GM21619 (cell line): Measurements from ENCODE around the gene IER2.

Experiments used
- ATAC-seq: cut with Tn5 transposase; IDR thresholded peaks from one replicate; pipeline ENCODE4 v1.9.1; 2021; ENCODE audit not compliant: unreplicated experiment

Gene IER2, protein sequence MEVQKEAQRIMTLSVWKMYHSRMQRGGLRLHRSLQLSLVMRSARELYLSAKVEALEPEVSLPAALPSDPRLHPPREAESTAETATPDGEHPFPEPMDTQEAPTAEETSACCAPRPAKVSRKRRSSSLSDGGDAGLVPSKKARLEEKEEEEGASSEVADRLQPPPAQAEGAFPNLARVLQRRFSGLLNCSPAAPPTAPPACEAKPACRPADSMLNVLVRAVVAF

DNA sequence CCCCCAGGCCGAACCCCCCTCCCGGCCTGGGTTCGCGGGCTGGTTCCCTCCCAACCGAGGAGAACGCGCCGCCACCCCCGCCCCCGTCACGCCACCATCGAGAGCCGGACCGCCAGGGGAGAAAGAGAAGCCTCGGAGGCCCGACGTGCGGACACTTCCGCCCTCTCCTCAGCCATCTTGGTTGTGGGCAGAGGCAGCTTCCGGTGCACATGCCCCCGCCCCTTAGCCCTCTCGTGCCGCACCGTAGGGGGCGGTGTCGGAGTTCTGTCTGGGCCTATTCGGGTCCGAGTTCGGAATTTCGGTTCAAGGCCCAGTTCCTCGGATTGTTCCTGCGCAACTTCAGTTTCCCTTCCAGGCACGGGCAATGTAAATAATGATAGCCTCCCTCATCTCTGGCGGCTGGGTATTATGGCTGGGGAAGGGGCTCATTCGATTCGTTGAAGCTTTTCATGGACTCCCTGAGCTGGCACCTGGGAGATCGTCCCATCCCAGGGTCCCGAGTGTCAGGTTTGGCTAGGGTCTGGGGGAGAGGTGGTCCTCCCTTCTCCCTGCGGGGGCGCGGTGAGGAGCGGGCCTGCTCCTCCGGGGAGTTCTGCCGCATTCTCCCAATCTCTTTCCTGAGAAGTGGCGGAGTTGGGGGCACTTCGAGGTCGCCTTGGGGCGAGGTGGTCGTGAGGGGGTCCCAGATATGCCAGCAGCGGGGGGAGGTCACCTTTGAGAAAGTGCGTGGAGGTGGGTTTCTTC is at the start of gene IER2, which contains the start of gene STX10:
Gene IER2, plus strand, starts transcription at position 225 of the 744 bp plus-strand sequence. CDS start 2,776 bp downstream, outside the sequence.
Gene STX10, minus strand, starts transcription at position 189 of the 744 bp plus-strand sequence. CDS start 202 bp downstream, outside the sequence.
- ATAC-seq = peak; percentile 30

- ATAC-seq = no peak
Observed at GRCh38 chr19:13100841-13101589, 49.2 kb upstream of the IER2 start.

- ATAC-seq = no peak
Observed at GRCh38 chr19:13101590-13102415, 48.4 kb upstream of the IER2 start.

- peak; percentile 1 for ATAC-seq
Observed at GRCh38 chr19:13102416-13102665, 47.9 kb upstream of the IER2 start.

GRCh38 chr19:13102666-13103580 is 47.3 kb upstream of the IER2 start, which contains the start of gene LYL1:
Gene LYL1 (minus strand): TSS chr19:13102858. CDS start chr19:13101171, 1,687 bp downstream.
- peak; percentile 33 for ATAC-seq

GRCh38 chr19:13103581-13104359 is 46.4 kb upstream of the IER2 start:
- ATAC-seq = no peak

GRCh38 chr19:13104360-13104847 is 45.8 kb upstream of the IER2 start:
- no peak for ATAC-seq

GRCh38 chr19:13104848-13105711 is 45.1 kb upstream of the IER2 start:
- ATAC-seq = no peak

DNA sequence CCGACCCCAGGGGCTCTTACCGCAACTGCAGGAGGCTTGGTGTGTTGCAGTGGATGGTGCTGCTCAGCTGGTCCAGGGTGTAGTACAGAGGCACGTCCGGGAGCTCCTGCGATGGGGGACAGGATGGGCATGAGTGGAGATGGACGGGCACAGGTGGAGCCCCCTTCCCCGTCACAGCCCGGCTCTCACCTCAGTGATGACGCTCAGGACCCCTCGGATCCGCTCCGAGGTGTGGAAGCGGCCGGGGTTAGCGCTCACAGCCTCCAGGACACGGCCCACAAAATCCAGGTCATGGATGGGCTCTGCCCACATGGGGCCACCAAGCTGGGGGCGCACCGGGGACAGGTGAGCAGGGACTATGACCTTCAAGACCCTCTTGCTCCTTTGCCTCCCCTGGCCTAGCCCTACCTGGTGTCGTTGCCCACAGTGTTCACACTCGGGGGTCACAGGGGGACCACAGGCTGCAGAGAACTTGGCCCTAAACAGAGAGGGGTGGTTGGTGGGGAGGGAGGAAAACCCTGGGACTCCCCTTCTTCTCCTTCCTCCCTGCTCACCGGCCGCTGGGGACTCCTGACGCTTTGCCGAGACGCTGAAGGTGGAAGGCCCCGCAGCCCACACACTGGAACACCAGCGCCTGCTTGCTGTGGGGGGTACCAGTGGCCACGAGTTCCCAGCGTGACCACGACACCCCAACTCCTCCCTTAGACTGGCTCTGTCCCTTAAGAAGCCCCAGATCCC is 40.7 kb upstream of the IER2 start:
- ATAC-seq = no peak

DNA sequence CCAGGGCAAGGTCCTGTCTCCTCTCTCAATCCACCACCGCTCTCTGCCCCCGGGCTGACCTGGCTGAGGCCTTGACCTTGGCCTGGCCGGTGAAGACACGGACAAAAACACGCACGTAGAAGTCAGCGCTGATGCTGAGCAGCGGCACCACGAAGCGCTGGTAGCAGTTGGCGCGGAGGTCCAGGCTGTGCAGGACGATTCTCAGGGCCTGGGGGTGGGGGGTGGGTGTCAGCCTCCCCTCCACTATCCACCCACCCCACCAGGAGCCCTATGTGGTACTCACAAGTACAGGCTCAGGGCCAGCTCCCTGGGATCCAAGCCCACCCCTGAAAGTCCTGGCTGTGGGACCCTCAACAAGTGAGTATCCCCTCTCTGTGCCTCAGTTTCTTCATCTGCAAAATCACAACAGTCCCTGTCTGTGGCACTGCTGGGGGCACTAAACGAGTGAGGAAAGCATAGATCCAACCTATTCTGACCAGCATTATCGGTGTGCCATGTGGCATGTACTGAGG is 40.1 kb upstream of the IER2 start:
- ATAC-seq = no peak

DNA sequence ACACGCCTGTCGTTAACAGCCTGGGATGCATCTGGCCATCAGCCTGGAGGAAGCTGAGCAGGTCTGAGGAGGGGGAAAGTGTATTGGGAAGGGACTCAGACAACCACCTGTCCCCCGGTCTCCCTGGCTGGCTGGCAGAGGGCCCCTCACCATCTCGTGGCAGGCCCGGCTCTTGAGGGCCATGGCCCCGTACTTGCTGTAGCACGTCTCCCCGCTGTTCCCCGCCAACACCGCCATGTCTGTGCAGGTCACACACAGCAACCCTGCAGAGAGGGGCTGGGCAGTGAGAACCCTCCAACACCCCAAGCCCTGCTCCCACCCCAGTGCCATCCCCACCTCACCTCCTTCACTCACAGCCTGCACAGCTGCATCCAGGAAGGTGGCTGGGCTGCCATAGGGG is 37.7 kb upstream of the IER2 start:
- no peak for ATAC-seq

- no peak for ATAC-seq
Observed at GRCh38 chr19:13115936-13116281, 34.3 kb upstream of the IER2 start.

DNA sequence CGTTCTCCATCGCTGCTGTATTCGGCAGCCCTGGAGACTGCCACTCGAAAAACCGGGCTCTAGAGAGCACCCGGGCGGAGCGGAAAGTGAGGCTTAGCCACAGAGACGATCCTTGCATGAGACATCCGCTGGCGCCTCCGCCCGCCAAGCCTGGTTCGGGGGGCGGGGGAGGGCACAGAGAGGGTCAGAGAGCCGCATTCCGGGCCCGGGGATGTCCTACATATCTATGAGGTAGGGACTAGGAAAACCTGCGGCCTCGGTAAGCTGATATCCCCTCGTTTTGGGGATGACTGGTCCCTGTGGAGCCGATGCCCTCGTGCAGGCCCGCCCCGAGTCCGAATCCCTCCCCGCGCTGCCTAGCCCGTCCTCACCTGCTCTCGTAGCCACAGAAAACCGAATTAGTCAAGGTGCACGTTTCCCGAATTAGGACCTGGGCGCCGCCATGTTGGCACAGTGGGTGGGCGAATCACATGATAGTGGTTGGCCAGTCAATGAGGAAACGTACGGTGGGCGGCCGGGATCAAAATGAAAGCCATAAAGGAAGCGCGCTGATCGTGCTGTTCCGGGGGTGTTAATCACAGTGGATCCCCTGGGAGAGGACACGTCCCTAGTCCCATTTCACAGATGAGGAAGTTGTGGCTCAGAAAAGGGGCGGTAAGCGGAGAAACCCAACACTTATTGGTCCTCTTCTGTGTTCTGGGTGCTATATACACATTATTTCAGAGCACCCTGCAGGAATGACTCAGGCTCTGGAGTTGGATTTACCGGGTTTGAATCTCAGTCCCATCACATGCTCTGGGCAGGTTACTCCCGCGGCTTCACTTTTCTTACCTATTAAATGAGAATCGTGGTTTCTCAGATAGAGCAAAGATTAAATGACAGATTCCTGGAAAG is 33.7 kb upstream of the IER2 start, which contains the start of gene TRMT1:
Gene TRMT1, minus strand, starts transcription at position 459 of the 894 bp plus-strand sequence. Its CDS starts 341 bp downstream, at position 118.
- peak; percentile 34 for ATAC-seq

- ATAC-seq = peak; percentile 12
Observed at GRCh38 chr19:13117176-13117771, 32.9 kb upstream of the IER2 start.

DNA sequence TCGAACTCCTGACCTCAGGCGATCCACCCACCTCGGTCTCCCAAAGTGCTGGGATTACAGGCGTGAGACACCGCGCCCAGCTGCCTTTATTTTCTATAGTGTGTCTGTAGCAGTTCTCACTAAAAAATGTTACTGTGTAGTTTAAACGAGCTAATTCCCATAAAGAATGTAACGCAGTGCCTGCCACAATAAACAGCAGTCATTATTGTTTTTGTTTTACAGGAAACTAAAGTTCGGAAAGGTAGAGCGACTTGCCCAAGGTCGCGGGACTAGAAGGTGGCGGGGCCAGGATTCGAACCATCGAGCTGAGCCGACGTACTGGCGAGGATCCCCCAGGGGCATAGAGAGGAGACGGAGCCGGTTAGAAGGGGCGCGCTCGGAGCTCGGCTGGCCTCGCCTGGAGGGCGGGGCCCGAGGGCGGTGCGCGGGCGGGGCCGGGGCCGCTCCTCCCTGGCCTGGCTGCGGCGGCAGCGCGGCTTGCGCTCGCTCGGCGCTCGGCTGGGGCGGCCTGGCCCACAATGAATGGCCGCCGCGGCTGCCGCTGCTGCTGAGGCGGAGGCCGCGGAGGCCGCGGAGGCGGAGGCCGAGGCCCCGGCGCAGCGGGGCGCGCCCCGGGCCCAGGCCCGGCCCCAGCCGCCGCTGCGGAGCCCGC is 32.3 kb upstream of the IER2 start, which contains the start of gene NACC1:
Gene NACC1, plus strand, starts transcription at position 493 of the 652 bp plus-strand sequence. CDS start 16,944 bp downstream, outside the sequence.
- peak; percentile 51 for ATAC-seq
